Smooth muscle cell (in vitro differentiated cells): Measurements from ENCODE around the gene CDIPT. TPM values are rescaled to one million over a fixed set of nuclear protein-coding genes. Genes with fewer than 3 reads are reported as not detected.
A peak's percentile ranks its signal among the peaks of the same experiment; 100 is the strongest.

ENCODE experiments used
- DNase-seq: peaks from one replicate; lab custom pipeline; 2025; ENCODE audit not compliant: unreplicated experiment; lab: John Stamatoyannopoulos, UW
- H2AFZ ChIP-seq: fragments of 200-600 bp; sonication (generic); 2 replicates; pipeline ENCODE4 v1.6.0; 2016; ENCODE audit warnings: antibody characterized with exemption, low read depth, mild to moderate bottlenecking
- H3F3A ChIP-seq: fragments of 200-600 bp; sonication (generic); 2 replicates; pipeline ENCODE4 v1.6.0; 2017; ENCODE audit warnings: antibody characterized with exemption, low read depth
- H3K27ac ChIP-seq: fragments of 200-600 bp; sonication (generic); 2 replicates; pipeline ENCODE4 v1.5.1; 2016; ENCODE audit warnings: low read depth, mild to moderate bottlenecking
- H3K27me3 ChIP-seq: fragments of 200-600 bp; sonication (generic); 2 replicates; pipeline ENCODE4 v1.6.1; 2016; ENCODE audit warnings: low read depth, mild to moderate bottlenecking
- H3K36me3 ChIP-seq: fragments of 200-600 bp; sonication (generic); 2 replicates; pipeline ENCODE4 v1.5.1; 2016; ENCODE audit warnings: low read depth
- H3K4me1 ChIP-seq: fragments of 200-600 bp; sonication (generic); 2 replicates; pipeline ENCODE4 v1.5.1; 2016; ENCODE audit warnings: low read depth
- H3K4me2 ChIP-seq: fragments of 200-600 bp; sonication (generic); 2 replicates; pipeline ENCODE4 v1.6.0; 2016; ENCODE audit warnings: mild to moderate bottlenecking
- H3K4me3 ChIP-seq: fragments of 200-600 bp; sonication (generic); 2 replicates; pipeline ENCODE4 v1.5.1; 2016; ENCODE audit warnings: mild to moderate bottlenecking
- H3K79me2 ChIP-seq: fragments of 200-600 bp; sonication (generic); 2 replicates; pipeline ENCODE4 v1.6.0; 2016; ENCODE audit warnings: low read depth, mild to moderate bottlenecking
- H3K9ac ChIP-seq: fragments of 200-600 bp; sonication (generic); 2 replicates; pipeline ENCODE4 v1.6.0; 2016; ENCODE audit warnings: low read depth
- H3K9me3 ChIP-seq: fragments of 200-600 bp; sonication (generic); replicated peaks from 2 replicates; pipeline ENCODE4 v1.5.1; 2016; ENCODE audit warnings: low read depth
- H4K20me1 ChIP-seq: fragments of 200-600 bp; sonication (generic); 2 replicates; pipeline ENCODE4 v1.6.0; 2016; ENCODE audit warnings: low read depth
- CTCF ChIP-seq: fragments of 200-600 bp; sonication (generic); IDR thresholded peaks from 2 replicates; pipeline ENCODE4 v1.5.1; 2017; ENCODE audit warnings: borderline replicate concordance, mild to moderate bottlenecking, antibody characterized with exemption; ENCODE audit not compliant: insufficient read depth, poor library complexity, severe bottlenecking
- WGBS: methylation state at CpG from one replicate; pipeline ENCODE4 v1.1.7; 2016; ENCODE audit warnings: low lambda C conversion rate; 5-methylcytosine and 5-hydroxymethylcytosine counted together
- polyA plus RNA-seq: library from polyadenylated mRNA; unstranded; fragments of >200 nt; fragmentation: Nextera tagmentation; extraction: Ambion mirVana; gene quantifications from 2 replicates; pipeline ENCODE4 v1.2.1, GENCODE V29; 2016
- total RNA-seq: library from RNA; depleted of rRNA; stranded (reverse); fragments of >200 nt; gene quantifications from 2 replicates; pipeline ENCODE4 v1.2.3, GENCODE V29; 2014

CDIPT gene
- total and polyA plus RNA-seq, 2 experiments from 2014 or later = 61.4 to 90.7 TPM

DNA sequence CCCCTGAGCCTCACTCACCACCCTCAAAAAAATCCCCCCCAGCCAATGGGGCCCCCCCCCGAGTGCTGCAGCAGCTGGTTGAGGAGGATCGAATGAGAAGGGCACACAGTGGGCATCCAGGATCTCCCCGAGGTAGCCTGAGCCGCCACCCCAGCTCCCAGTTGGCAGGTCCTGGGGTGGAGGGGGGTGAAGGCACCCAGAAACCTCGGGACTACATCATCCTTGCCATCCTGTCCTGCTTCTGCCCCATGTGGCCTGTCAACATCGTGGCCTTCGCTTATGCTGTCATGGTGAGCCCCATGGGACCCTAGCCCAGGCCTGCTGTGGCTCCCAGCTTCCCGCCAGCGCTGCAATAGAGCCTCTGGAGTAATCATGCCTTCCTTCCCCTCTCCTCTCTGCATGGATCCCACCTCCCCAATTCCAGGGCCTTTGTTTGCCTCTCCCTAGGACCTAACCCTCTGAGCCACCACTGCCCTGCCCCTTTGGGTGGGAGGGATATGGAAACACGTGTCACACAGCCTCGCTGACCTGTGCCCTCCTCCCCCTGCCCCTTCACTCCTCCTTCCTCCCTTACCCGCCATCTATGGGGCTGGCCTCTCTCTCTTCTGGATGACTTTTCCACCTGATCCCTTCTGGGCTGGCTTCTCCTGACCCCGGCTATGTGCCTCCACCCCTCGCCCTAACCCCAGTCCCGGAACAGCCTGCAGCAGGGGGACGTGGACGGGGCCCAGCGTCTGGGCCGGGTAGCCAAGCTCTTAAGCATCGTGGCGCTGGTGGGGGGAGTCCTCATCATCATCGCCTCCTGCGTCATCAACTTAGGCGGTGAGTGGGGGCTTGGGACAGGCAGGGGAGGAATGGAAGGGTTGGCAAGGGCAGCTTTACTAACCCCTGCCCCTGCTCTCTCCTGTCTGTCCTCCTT lies 49.1 kb downstream of the CDIPT start:
- Histone ChIP-seq H3K36me3 (no peaks in the 10 kb centered on the region), H3K9me3 (no peaks in the 10 kb centered on the region), H3K4me2 (peak overlapping the region; percentile 94), H3K27ac (no peak overlapping the region), H3K79me2 (peaks cover 50% of the 10 kb centered on the region), H2AFZ (no peak overlapping the region), H3K9ac (no peak overlapping the region), H4K20me1 (peaks cover 18% of the 10 kb centered on the region), H3K27me3 (no peaks in the 10 kb centered on the region), H3K4me3 (no peak overlapping the region), H3K4me1 (peaks cover 48% of the 10 kb centered on the region), H3F3A (peaks cover 29% of the 10 kb centered on the region)
- no peak for DNase-seq
- TF ChIP-seq CTCF = no peak
- WGBS = 84% methylated on average over 21 of the region's 24 CpGs

DNA sequence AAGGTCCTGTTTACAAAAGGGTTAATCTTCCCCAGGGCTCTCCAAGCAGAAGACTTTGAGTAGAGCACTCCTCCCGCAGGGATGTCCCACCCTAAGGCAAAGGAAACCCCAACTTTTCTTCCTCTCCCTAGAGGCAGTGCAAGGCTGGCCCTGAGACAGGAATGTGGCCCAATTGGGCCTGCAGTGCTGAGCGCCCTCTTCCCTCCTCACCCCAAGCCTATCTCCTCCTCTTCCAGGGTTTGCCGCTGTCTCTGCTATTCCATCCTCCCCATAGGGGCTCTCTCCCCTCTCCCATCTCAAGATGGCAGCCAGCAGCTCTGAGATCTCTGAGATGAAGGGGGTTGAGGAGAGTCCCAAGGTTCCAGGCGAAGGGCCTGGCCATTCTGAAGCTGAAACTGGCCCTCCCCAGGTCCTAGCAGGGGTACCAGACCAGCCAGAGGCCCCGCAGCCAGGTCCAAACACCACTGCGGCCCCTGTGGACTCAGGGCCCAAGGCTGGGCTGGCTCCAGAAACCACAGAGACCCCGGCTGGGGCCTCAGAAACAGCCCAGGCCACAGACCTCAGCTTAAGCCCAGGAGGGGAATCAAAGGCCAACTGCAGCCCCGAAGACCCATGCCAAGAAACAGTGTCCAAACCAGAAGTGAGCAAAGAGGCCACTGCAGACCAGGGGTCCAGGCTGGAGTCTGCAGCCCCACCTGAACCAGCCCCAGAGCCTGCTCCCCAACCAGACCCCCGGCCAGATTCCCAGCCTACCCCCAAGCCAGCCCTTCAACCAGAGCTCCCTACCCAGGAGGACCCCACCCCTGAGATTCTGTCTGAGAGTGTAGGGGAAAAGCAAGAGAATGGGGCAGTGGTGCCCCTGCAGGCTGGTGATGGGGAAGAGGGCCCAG lies 50.0 kb downstream of the CDIPT start:
- Histone ChIP-seq H3K4me1 (peaks cover 56% of the 10 kb centered on the region), H3K79me2 (peaks cover 51% of the 10 kb centered on the region), H3K9ac (peak overlapping the region; percentile 77), H3K9me3 (no peaks in the 10 kb centered on the region), H3K27me3 (no peaks in the 10 kb centered on the region), H3K27ac (peak overlapping the region; percentile 95), H3F3A (peaks cover 29% of the 10 kb centered on the region), H3K4me3 (peak overlapping the region; percentile 63), H2AFZ (no peak overlapping the region), H3K4me2 (peak overlapping the region; percentile 94), H4K20me1 (peaks cover 27% of the 10 kb centered on the region), H3K36me3 (no peaks in the 10 kb centered on the region)
- TF ChIP-seq CTCF = no peak
- DNase-seq = no peak
- 58% methylated on average over 8 of the region's 9 CpGs for WGBS

GRCh38 chr16:29811896-29812665 lies 50.9 kb downstream of the CDIPT start, which contains the start of gene PRRT2:
TSS of gene PRRT2 (plus strand) at chr16:29812193. CDS start at chr16:29813055, 862 bp downstream.
- 2% methylated on average over 49 of the region's 69 CpGs for WGBS
- peaks cover 29% of the 10 kb centered on the region for H3F3A ChIP-seq
- peak within 1 kb of the TSS; percentile 95 for H3K27ac ChIP-seq
- H3K27me3 ChIP-seq = no peaks in the 10 kb centered on the region
- H3K4me2 ChIP-seq = peak within 1 kb of the TSS; percentile 94
- no peaks in the 10 kb centered on the region for H3K36me3 ChIP-seq
- H4K20me1 ChIP-seq = peaks cover 28% of the 10 kb centered on the region
- peak; percentile 79 for DNase-seq
- H3K79me2 ChIP-seq = peaks cover 42% of the 10 kb centered on the region
- no peaks in the 10 kb centered on the region for H3K9me3 ChIP-seq
- H2AFZ ChIP-seq = peak within 1 kb of the TSS; percentile 25
- H3K4me3 ChIP-seq = peak within 1 kb of the TSS; percentile 63
- peak within 1 kb of the TSS; percentile 77 for H3K9ac ChIP-seq
- peaks cover 50% of the 10 kb centered on the region for H3K4me1 ChIP-seq
- no peak for TF ChIP-seq CTCF
